SK-N-SH treated with all-trans-retinoic acid at 6 μM for 48 hours (cell line): ENCODE measurements around the gene KCNK6.

Source experiments
- ARNTL ChIP-seq: fragments of 450-650 bp; formaldehyde crosslinking; IDR thresholded peaks from 2 replicates; pipeline ENCODE4 v1.5.0; 2020; ENCODE audit warnings: low read depth, mild to moderate bottlenecking, moderate library complexity, borderline replicate concordance
- GLIS3 ChIP-seq: fragments of 250-450 bp; sonication (Bioruptor Pico); IDR thresholded peaks from 2 replicates; pipeline ENCODE4 v1.5.0; 2020; ENCODE audit warnings: mild to moderate bottlenecking, moderate library complexity
- ISL1 ChIP-seq: fragments of 250-450 bp; sonication (Bioruptor Pico); IDR thresholded peaks from 2 replicates; pipeline ENCODE4 v2.1.2; 2022; ENCODE audit warnings: mild to moderate bottlenecking, moderate library complexity
- RARB ChIP-seq: fragments of 250-450 bp; sonication (Bioruptor Pico); IDR thresholded peaks from 2 replicates; pipeline ENCODE4 v1.8.0; 2021; ENCODE audit warnings: mild to moderate bottlenecking, moderate library complexity
- ZFP30 ChIP-seq: fragments of 450-650 bp; formaldehyde crosslinking; IDR thresholded peaks from 2 replicates; pipeline ENCODE4 v1.5.0; 2022; ENCODE audit warnings: mild to moderate bottlenecking, moderate library complexity
- ZNF70 ChIP-seq: fragments of 450-650 bp; formaldehyde crosslinking; IDR thresholded peaks from 2 replicates; pipeline ENCODE4 v1.5.0; 2020; ENCODE audit warnings: mild to moderate bottlenecking, moderate library complexity
- TF ChIP-seq, protein P1 (sequence below): fragments of 250-450 bp; sonication (Bioruptor Pico); IDR thresholded peaks from 2 replicates; pipeline ENCODE4 v1.8.0; 2020; ENCODE audit warnings: mild to moderate bottlenecking, moderate library complexity, borderline replicate concordance

DNA sequence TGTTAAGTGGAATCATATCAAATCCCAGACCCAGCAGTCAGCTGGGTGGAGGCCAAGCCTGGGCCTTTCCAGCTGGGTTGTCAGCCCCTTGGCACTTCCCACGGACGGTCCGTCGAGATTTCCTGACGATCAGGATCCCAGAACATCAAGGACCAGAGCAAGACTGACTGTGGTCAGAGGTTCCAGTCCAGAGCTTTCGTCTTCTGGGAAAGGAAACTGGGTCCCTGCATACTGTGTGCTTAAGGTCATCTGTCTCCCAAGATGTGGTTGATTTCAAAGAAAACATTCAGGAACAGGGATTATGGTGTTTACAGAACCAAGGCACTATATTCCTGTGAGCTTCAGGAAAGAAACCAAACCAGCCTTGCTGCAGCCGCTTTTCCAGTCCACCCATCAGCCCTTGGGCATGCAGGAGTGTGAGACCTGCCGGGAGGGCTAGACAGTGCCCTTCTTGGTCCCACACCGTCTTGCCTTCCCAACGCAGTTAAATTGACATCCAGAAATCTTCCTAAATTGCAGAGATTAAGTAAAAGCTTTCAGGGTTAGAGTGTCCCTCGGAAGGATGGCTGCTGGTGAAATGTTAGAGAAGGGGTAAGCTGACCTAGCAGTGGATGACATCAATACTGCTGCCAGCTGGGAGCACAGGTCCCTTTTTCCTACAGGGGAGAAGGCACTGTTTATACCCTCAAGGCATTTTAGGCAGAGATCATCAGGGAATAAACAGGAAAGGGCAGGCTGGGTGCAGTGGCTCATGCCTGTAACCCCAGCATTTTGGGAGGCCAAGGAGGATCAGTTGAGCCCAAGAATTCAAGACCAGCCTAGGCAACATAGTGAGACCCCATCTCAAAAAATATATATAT lies 20.6 kb upstream of the KCNK6 start:
- TF ChIP-seq ARNTL (CRISPR knock-in tag) (no peak), ZFP30 (CRISPR knock-in tag) (no peak), GLIS3 (no peak), RARB (CRISPR knock-in tag) (no peak), ISL1 (no peak), ZNF70 (CRISPR knock-in tag) (no peak)
- TF ChIP-seq, protein P1, sequence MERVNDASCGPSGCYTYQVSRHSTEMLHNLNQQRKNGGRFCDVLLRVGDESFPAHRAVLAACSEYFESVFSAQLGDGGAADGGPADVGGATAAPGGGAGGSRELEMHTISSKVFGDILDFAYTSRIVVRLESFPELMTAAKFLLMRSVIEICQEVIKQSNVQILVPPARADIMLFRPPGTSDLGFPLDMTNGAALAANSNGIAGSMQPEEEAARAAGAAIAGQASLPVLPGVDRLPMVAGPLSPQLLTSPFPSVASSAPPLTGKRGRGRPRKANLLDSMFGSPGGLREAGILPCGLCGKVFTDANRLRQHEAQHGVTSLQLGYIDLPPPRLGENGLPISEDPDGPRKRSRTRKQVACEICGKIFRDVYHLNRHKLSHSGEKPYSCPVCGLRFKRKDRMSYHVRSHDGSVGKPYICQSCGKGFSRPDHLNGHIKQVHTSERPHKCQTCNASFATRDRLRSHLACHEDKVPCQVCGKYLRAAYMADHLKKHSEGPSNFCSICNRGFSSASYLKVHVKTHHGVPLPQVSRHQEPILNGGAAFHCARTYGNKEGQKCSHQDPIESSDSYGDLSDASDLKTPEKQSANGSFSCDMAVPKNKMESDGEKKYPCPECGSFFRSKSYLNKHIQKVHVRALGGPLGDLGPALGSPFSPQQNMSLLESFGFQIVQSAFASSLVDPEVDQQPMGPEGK: no peak
